GM18507 (cell line): ENCODE results near the gene PHLDB1.

Source experiments
- DNase-seq: peaks from one replicate; pipeline ENCODE4 v3.0.0; 2011; ENCODE audit warnings: low read depth; ENCODE audit not compliant: insufficient read length; ENCODE audit errors: extremely low spot score
- FAIRE-seq: peaks from 2 replicates; lab custom pipeline; 2011; peaks lifted over from hg19 to GRCh38; lab: Jason Lieb, UNC

Gene PHLDB1

GRCh38 chr11:118634431-118635236 is 27.2 kb downstream of the PHLDB1 start:
- no peak for FAIRE-seq

GRCh38 chr11:118635237-118635591 is 27.8 kb downstream of the PHLDB1 start:
- no peak for FAIRE-seq
- no peak for DNase-seq

More at GRCh38 chr11:118634431-118635236, 27.2 kb downstream of the PHLDB1 start:
- no peak for DNase-seq

- FAIRE-seq (no peak), DNase-seq (no peak)
Observed at GRCh38 chr11:118635642-118636041, 28.2 kb downstream of the PHLDB1 start.

DNA sequence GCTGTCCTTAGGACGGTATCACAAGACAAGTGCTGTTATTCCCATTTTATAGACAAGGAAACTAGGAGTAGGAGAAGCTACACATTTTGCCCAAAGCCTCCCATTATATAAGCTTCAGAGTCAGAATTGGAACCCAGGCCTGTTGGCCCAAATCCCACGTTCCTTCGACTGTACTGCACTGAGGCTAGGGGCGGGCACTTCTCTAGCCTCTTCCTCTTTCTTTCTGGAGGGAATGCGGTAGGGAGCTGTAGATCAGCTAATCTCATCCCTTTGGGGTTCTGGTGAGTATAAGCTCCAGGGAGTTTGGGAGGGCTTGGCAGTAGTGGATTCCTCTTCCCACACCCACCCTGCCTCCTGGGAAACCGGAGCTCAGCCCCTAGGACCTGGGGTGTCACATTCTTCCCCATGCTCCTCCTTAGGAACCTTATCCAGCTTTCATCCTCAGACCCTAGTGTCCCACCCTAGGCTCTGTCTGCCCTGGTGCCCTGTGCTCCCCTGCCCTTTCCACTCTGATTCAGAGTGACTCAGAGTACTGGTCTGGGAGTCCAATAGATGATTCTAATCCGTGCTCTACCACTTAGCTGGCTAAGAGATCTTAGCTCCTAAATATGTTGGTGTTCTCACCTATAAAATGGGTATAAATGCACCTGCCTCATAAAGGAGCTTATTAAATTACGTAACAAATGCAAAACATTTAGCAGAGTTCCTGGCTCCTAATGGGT is 29.3 kb downstream of the PHLDB1 start:
- DNase-seq (no peak), FAIRE-seq (no peak)

DNA sequence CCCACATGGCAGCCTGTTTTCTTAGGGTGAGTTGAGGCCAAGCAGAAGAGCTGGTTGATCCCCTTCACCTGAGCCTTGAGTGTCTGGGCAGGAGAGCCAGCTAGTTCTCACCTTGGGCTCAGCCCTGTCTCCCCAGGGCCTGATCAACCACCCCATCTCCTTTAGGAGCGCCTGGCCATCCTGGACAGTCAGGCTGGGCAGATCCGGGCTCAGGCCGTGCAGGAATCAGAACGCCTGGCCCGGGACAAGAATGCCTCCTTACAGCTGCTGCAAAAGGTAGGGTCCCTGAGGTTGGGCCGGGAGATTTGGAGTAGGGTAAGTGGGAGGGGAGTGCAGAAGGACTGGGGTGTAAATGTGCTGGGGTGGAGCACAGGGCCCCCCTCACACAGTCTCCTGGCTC is 31.3 kb downstream of the PHLDB1 start:
- FAIRE-seq, result no peak
- no peak for DNase-seq

DNA sequence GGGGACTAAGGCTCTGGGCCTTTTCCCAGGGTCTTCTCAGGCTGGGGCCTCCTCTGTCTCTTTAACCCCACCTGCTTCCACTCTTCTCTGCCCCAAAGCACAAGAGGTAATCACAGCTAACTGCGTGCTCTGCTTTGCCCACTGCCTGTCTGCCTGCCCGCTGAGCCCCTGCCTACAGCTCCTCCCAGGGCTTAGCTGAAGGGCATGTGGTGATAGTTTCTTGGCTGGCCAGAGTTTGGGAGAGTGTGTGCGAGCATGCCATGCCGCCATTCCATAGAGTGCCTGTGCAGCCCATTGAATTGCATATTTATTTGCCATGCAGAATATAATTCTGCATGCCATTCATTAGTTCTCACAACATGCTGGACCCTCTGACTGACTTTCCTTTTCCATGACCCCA is 32.5 kb downstream of the PHLDB1 start:
- no peak for FAIRE-seq
- DNase-seq, result no peak

DNA sequence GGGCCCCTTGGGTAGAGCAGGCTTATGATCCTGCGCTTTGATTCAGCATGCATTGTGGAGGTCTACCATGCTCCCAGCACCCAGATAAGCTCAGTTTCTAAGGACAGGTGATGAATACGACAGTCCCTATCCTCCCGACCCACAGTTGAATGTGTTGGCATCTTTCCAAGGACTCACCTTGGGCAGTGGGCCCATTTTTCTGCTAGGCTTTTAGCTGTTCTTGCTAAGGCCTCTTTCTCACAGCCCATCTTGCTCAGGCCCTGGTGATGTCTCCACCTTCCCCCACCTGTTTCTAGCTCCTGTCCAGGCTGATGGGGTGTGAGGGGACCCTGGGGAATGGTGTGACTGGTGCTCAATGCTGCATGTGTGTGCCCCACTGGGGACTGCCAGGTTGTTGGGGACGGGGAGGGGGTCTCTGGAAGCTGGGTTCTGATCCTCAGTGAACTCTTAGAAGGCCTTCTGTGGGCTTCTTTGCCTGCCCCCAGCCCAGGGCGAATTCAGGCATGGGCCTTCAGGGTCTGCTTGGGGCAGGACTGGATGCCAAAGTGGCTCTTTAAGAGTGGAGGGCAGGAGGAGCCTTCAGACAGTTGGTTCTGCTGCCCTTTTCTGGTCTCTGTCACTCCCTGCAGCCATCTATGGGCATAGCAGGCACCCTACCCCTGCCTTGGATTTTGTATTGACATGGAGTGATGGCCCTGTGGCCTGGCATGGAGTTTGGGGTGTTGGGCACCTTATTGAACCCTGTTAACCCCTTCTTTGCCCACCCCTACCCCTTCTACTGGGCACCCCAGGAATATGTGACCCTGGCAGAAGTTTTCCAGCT is 33.1 kb downstream of the PHLDB1 start:
- FAIRE-seq (no peak), DNase-seq (no peak)

- no peak for FAIRE-seq
- no peak for DNase-seq
Observed at GRCh38 chr11:118641397-118642019, 34.1 kb downstream of the PHLDB1 start.

DNA sequence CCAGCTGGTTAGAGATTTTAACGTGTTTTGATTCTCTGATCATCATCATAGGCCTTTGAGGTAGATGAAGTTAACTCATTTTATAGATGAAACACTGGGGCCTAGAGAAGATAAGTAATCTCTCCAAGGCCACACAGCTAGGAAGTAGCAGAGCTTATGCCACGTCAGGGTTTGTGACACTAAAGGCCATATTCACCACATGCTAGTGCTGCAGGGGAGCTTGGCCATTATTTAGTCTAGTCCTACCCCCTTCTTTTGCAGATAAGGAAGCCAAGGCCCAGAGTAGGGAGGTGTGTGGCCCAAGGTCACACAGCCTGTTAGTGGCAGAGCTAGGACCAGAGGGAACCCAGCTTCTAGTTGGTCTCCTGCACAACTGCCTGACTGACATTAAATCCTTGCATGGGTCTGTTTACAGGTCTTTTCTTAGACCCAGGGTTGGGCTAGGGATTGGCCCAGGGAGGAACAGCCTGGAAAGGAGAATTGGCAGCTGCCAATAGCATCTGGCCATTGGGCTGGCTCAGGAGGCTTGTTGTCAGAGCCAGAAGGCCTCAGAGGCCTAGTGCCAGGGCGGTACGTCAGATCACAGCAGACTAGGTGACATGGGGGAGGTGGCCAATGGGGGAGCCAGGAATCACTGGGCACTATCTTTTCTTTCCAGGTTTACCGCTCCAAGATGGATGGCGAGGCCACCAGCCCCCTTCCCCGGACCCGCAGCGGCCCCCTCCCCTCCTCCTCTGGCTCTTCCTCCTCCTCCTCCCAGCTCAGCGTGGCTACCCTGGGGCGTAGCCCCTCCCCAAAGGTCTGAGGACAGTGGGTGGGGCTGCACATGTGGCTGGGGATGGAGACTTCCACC is 36.0 kb downstream of the PHLDB1 start:
- DNase-seq (no peak), FAIRE-seq (no peak)

DNA sequence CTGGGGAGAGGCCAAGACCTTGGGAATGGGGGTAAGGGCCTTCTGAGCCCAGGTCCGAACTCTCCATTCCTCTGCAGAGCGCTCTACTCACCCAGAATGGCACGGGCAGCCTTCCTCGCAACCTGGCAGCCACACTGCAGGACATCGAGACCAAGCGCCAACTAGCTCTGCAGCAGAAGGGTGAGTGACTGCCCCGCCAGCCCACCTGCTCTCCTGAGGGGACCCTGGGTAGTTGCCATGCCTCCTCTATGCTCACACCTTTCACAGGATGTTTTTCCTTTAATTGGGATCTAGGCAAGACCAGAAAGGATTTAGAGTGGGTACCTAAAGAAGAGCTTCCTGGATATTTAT is 36.6 kb downstream of the PHLDB1 start:
- DNase-seq (no peak), FAIRE-seq (no peak)

GRCh38 chr11:118644496-118644895 is 37.1 kb downstream of the PHLDB1 start:
- FAIRE-seq (no peak), DNase-seq (no peak)

DNA sequence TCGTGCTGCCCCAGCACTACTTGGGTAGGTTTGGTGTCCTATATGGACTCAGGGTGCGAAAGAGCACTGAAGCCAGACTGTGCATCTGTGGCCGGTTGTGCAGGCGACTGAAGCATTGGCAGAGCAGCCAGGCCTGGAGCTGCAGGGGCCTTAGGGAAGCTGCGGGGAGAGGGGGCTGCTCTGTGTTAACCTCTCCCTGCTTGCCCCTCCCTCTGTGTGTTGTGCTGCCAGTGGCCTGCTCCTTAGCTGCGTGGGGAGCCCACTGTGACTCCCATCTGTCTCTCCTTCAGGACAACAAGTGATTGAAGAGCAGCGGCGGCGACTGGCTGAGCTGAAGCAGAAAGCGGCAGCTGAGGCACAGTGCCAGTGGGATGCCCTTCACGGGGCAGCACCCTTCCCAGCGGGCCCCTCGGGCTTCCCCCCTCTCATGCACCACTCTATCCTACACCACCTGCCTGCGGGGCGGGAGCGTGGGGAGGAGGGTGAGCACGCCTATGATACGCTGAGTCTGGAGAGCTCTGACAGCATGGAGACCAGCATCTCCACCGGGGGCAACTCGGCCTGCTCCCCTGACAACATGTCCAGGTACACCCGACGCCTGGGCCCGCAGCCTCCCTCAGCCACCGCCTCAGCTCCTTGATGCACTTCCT is 37.8 kb downstream of the PHLDB1 start:
- DNase-seq (no peak), FAIRE-seq (no peak)

DNA sequence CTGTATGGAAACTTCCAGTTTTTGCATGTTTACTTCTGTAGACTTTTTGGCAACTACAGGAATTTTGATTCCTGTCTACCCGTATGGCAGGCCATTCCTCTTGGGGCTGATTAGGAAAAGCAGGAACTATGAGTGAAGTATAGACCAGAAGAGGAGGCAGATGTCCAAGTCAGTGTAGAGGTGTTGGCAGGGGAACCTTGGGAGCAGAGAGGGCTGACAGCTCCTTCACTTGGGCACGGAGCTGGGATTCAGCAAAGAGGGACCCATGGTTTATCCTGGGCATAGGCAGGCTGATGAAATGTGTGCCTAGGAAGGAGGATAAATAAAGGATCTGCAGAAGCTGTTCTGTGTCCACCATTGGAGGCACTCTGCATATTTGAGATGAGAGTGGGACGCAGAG is 39.0 kb downstream of the PHLDB1 start:
- no peak for FAIRE-seq
- DNase-seq, result no peak

- FAIRE-seq (no peak), DNase-seq (no peak)
Observed at GRCh38 chr11:118648291-118648690, 40.9 kb downstream of the PHLDB1 start.

- DNase-seq (no peak), FAIRE-seq (no peak)
Observed at GRCh38 chr11:118649941-118650340, 42.5 kb downstream of the PHLDB1 start.

DNA sequence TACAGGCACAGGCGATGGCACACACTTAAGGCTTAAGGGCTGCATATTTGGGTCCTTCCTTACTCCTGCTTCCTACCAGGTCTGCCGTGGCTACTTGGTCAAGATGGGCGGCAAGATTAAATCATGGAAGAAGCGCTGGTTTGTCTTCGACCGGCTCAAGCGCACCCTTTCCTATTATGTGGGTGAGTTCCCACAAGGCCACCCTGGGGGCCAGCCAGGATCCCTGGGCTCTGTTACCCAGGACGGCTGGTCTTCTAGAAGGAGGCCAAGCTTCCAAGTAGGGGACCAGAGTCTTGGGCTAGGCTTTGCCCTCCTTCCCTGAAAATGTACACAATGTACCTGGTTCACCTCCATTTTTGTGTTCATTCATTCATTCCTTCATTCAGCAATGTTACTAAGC is 43.0 kb downstream of the PHLDB1 start:
- DNase-seq (no peak), FAIRE-seq (no peak)

GRCh38 chr11:118651820-118652219 is 44.4 kb downstream of the PHLDB1 start:
- FAIRE-seq (no peak), DNase-seq (no peak)

GRCh38 chr11:118652681-118653181 is 45.3 kb downstream of the PHLDB1 start:
- DNase-seq, result no peak
- no peak for FAIRE-seq
